Measurements from ENCODE around the gene CCDC57. TPM values are rescaled to one million over a fixed set of nuclear protein-coding genes. Genes with fewer than 3 reads are reported as not detected.

CCDC57 gene
- total and polyA plus RNA-seq, 10 donors = 28.8 to 164 (median 51.9) TPM

DNA sequence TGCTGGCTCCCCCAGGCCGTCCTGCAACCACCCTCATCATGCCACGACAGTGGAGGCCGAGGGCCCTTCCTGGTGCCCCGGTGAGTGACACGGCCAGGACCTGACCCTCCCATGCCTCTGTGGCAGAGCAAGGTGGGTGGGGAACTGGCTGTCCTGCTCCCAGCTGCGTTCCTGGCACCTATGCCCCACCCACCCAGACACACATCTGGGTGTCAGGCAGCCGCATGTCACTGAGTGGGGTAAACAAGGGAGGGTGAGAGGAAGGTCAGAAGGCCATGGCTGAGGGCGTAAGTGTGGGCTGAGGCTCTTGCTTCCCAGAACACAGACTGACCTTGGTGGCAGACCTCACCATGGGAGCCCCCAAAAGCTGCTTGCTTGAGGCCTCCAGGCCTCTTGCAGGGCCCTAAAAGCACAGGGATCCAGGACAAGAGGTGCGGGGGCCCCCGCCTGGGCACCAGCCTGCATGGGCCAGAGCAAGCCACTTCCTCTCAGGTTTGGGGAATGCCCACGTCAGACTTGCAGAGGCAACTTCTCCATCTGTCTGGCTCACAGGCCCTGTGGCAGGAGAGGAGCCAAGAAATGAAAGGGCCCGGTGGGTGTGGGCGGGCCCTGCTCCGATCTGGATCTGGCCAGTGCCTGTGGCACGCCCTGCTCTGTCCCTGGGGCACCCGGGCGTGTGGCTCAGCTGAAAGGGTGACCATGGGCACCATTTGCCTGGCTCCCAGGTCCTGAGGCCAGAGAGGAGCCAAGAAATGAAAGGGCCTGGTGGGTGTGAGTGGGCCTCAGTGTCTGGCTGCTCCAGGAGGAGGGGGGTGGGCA lies 3.9 kb upstream of the CCDC57 start:
- 20 to 36% (median 24%) methylated on average over 6 to 17 of the region's 17 CpGs for WGBS, 5 donors
- Histone ChIP-seq H3K27ac (peak overlapping the region; percentile 74 to 99 (median 95)), H3K4me1 (peaks cover 34 to 94% (median 56%) of the 10 kb centered on the region in 6 donors), H3K4me3 (peak overlapping the region in 3 of 8 donors; percentile 9 to 64 (median 13)), H3K9me3 (no peaks in the 10 kb centered on the region), H3K36me3 (no peaks in the 10 kb centered on the region), H3K27me3 (replicated peaks in 1 of 7) (no peaks in the 10 kb centered on the region)
- peak; percentile 95 for DNase-seq
- TF ChIP-seq POLR2A (IDR thresholded peaks at IDR 0.05) (peak in 2 of 3 donors; percentile 22 to 46), POLR2AphosphoS5 (IDR thresholded peaks at IDR 0.05) (peak; percentile 69 to 84 (median 76))
- TF ChIP-seq, protein P1, sequence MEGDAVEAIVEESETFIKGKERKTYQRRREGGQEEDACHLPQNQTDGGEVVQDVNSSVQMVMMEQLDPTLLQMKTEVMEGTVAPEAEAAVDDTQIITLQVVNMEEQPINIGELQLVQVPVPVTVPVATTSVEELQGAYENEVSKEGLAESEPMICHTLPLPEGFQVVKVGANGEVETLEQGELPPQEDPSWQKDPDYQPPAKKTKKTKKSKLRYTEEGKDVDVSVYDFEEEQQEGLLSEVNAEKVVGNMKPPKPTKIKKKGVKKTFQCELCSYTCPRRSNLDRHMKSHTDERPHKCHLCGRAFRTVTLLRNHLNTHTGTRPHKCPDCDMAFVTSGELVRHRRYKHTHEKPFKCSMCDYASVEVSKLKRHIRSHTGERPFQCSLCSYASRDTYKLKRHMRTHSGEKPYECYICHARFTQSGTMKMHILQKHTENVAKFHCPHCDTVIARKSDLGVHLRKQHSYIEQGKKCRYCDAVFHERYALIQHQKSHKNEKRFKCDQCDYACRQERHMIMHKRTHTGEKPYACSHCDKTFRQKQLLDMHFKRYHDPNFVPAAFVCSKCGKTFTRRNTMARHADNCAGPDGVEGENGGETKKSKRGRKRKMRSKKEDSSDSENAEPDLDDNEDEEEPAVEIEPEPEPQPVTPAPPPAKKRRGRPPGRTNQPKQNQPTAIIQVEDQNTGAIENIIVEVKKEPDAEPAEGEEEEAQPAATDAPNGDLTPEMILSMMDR (IDR thresholded peaks at IDR 0.05 in 8 of 11, conservative IDR thresholded peaks at IDR 0.05 in 3 of 11) = no peak
- intact Hi-C loops (cut with DNase I; ENCODE audit: low total_unique reads) = no loop called here

DNA sequence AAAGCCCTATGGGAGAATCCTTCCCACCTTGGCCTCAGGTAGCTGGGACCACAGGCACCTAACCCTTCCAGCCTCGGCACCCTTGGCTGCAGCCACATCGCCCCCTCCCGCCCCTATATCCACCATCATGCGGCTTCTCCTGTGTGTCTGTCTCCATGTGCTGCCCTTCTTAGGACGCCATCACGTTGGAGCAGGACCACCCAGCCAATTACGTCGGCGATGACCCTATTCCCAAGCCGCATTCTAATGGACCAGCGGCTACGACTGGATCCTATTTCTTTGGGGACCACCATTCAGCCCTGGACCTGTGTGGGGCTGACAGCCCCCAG lies 3.3 kb upstream of the CCDC57 start:
- no peak for DNase-seq
- no peaks in the 10 kb centered on the region for H3K27me3 ChIP-seq (replicated peaks in 1 of 7)
- intact Hi-C loops (cut with DNase I; ENCODE audit: low total_unique reads) = no loop called here
- H3K27ac ChIP-seq = peak overlapping the region; percentile 74 to 99 (median 95)
- TF ChIP-seq POLR2AphosphoS5 (IDR thresholded peaks at IDR 0.05) = no peak
- TF ChIP-seq, protein P1 (IDR thresholded peaks at IDR 0.05 in 8 of 11, conservative IDR thresholded peaks at IDR 0.05 in 3 of 11) = no peak
- TF ChIP-seq POLR2A (IDR thresholded peaks at IDR 0.05) = no peak
- peak overlapping the region in 1 of 8 donors; percentile 64 for H3K4me3 ChIP-seq
- 84 to 94% (median 91%) methylated on average over 12 of the region's 12 CpGs for WGBS, 5 donors
- no peaks in the 10 kb centered on the region for H3K36me3 ChIP-seq
- H3K4me1 ChIP-seq = peaks cover 37 to 95% (median 59%) of the 10 kb centered on the region in 6 donors
- H3K9me3 ChIP-seq = no peaks in the 10 kb centered on the region

DNA sequence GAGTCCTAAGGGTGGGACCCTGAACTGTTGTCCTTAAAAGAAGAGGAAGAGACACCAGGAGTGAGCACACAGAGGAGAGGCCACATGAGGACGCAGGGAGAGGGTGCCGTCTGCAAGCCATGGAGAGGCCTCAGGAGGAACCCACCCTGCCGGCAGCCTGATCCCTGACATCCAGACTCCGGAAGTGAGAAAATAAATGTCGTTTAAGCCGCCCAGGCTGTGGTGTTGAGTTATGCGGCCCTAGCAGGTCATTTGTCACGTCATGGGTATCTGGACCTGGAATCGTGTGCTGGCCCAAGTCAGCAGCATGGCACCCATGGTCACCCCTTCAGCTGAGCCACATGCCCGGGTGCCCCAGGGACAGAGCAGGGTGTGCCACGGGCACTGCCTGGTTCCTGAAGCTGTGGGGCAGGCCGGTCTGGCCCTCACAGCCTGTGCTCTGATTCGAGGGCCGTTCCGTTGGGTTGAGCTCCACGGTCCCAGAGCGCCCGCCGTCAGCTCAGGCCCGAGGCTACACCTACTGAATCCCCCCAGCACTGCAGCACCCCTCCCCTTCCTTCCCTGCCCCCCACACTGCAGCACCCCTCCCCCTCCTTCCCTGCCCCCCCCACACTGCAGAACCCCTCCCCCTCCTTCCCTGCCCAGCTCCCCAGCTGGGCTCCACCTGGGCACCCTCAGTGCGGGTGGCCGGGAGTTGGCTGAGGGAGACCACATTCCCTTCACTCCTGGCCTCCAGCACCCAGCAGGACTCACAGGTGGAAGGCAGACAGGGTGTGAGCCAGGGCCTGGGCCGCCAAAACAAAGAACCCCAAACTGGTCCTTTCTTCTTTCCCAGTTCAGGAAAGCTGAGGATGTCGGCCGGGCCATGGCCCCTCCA lies 2.7 kb upstream of the CCDC57 start:
- Histone ChIP-seq H3K27me3 (replicated peaks in 1 of 7) (no peaks in the 10 kb centered on the region), H3K36me3 (no peaks in the 10 kb centered on the region), H3K4me1 (peaks cover 37 to 91% (median 59%) of the 10 kb centered on the region in 6 donors), H3K4me3 (peak overlapping the region in 1 of 8 donors; percentile 64), H3K27ac (peak overlapping the region in 7 of 8 donors; percentile 88 to 99 (median 96)), H3K9me3 (no peaks in the 10 kb centered on the region)
- DNase-seq = peak; percentile 80
- TF ChIP-seq, protein P1 (IDR thresholded peaks at IDR 0.05 in 8 of 11, conservative IDR thresholded peaks at IDR 0.05 in 3 of 11) = no peak
- TF ChIP-seq POLR2AphosphoS5 (IDR thresholded peaks at IDR 0.05) (no peak), POLR2A (IDR thresholded peaks at IDR 0.05) (no peak)
- WGBS, 5 donors = 69 to 79% (median 77%) methylated on average over 19 to 25 of the region's 25 CpGs
- intact Hi-C loops (cut with DNase I; ENCODE audit: low total_unique reads) = no loop called here
